ENCODE measurements around the gene NIP7. TPM values are rescaled to one million over a fixed set of nuclear protein-coding genes. Genes with fewer than 3 reads are reported as not detected.

The NIP7 gene
- total RNA-seq, 6 experiments from 2014 or later = 34.7 to 43.5 (median 37.1) TPM

GRCh38 chr16:69384974-69385373 lies 45.4 kb downstream of the NIP7 start:
- TF ChIP-seq, protein P1, sequence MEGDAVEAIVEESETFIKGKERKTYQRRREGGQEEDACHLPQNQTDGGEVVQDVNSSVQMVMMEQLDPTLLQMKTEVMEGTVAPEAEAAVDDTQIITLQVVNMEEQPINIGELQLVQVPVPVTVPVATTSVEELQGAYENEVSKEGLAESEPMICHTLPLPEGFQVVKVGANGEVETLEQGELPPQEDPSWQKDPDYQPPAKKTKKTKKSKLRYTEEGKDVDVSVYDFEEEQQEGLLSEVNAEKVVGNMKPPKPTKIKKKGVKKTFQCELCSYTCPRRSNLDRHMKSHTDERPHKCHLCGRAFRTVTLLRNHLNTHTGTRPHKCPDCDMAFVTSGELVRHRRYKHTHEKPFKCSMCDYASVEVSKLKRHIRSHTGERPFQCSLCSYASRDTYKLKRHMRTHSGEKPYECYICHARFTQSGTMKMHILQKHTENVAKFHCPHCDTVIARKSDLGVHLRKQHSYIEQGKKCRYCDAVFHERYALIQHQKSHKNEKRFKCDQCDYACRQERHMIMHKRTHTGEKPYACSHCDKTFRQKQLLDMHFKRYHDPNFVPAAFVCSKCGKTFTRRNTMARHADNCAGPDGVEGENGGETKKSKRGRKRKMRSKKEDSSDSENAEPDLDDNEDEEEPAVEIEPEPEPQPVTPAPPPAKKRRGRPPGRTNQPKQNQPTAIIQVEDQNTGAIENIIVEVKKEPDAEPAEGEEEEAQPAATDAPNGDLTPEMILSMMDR (IDR thresholded peaks at IDR 0.05) = no peak
- H3K9me3 Mint-ChIP-seq = no peaks in the 10 kb centered on the region
- H3K4me3 Mint-ChIP-seq = peak overlapping the region; percentile 96
- no peak for DNase-seq
- peak overlapping the region; percentile 89 for H3K27ac Mint-ChIP-seq
- peaks cover 31% of the 10 kb centered on the region for H3K36me3 Mint-ChIP-seq (ENCODE audit: low read depth)
- peaks cover 34% of the 10 kb centered on the region for H3K4me1 Mint-ChIP-seq (ENCODE audit: low read depth)
- no peaks in the 10 kb centered on the region; the same call in 1 of the 2 replicates for H3K27me3 Mint-ChIP-seq (ENCODE audit: insufficient read depth)

- peaks cover 31% of the 10 kb centered on the region for H3K36me3 Mint-ChIP-seq (ENCODE audit: low read depth)
- H3K27ac Mint-ChIP-seq = peak overlapping the region; percentile 90; the same call in 1 of the 2 replicates
- H3K9me3 Mint-ChIP-seq = no peaks in the 10 kb centered on the region
- H3K27me3 Mint-ChIP-seq (ENCODE audit: insufficient read depth) = no peaks in the 10 kb centered on the region; the same call in 1 of the 2 replicates
- peak overlapping the region; percentile 96 for H3K4me3 Mint-ChIP-seq
- peak; percentile 16 for DNase-seq
- TF ChIP-seq, protein P1 (IDR thresholded peaks at IDR 0.05) = no peak
- peaks cover 34% of the 10 kb centered on the region for H3K4me1 Mint-ChIP-seq (ENCODE audit: low read depth)
These were observed 47.0 kb downstream of the NIP7 start for GRCh38 chr16:69386596-69386995.

Other genes starting within 250 kb of the NIP7 start
- gene HAS3, start 234.1 kb upstream of the NIP7 start, total RNA-seq (2021; fragmentation: NEBNext Ultra II Directional; extraction: Animal tissue kit (Norgen Biotek cat#: 25700)) = 1 to 10 TPM; 1.5 to 2.1 (median 1.5) TPM
- gene CHTF8, start 207.2 kb upstream of the NIP7 start, total RNA-seq (2021; fragmentation: NEBNext Ultra II Directional; extraction: Animal tissue kit (Norgen Biotek cat#: 25700)) = 100 to 1,000 TPM; 103 to 149 (median 125) TPM
- 10 to 100 TPM; 64.1 to 82.4 (median 69.6) TPM for gene UTP4, start 207.1 kb upstream of the NIP7 start, total RNA-seq (2021; fragmentation: NEBNext Ultra II Directional; extraction: Animal tissue kit (Norgen Biotek cat#: 25700))
- 10 to 100 TPM; 52.0 to 64.8 (median 58.6) TPM for gene SNTB2, start 152.6 kb upstream of the NIP7 start, total RNA-seq (2021; fragmentation: NEBNext Ultra II Directional; extraction: Animal tissue kit (Norgen Biotek cat#: 25700))
- gene VPS4A, start 28.4 kb upstream of the NIP7 start, total RNA-seq (2021; fragmentation: NEBNext Ultra II Directional; extraction: Animal tissue kit (Norgen Biotek cat#: 25700)) = 10 to 100 TPM; 33.2 to 39.8 (median 36.7) TPM
- 10 to 100 TPM; 14.5 to 21.1 (median 16.5) TPM for gene PDF, start 9.2 kb upstream of the NIP7 start, total RNA-seq (2021; fragmentation: NEBNext Ultra II Directional; extraction: Animal tissue kit (Norgen Biotek cat#: 25700))
- gene COG8, start 208 bp upstream of the NIP7 start, total RNA-seq (2021; fragmentation: NEBNext Ultra II Directional; extraction: Animal tissue kit (Norgen Biotek cat#: 25700)) = 10 to 100 TPM; 29.4 to 36.8 (median 35.2) TPM
- gene TMED6, start 12.0 kb downstream of the NIP7 start, total RNA-seq (2021; fragmentation: NEBNext Ultra II Directional; extraction: Animal tissue kit (Norgen Biotek cat#: 25700)) = under 1 TPM in 4 of 6 experiments, not detected in 2; 0.21 to 0.40 (median 0.26) TPM
- 10 to 100 TPM; 28.3 to 38.0 (median 30.1) TPM for gene TERF2, start 46.2 kb downstream of the NIP7 start, total RNA-seq (2021; fragmentation: NEBNext Ultra II Directional; extraction: Animal tissue kit (Norgen Biotek cat#: 25700))
- 100 to 1,000 TPM; 135 to 151 (median 140) TPM for gene CYB5B, start 84.8 kb downstream of the NIP7 start, total RNA-seq (2021; fragmentation: NEBNext Ultra II Directional; extraction: Animal tissue kit (Norgen Biotek cat#: 25700))
- 100 to 1,000 TPM in 1 of 6 experiments, 10 to 100 TPM in 5; 52.0 to 114 (median 63.7) TPM for gene NFAT5, start 226.2 kb downstream of the NIP7 start, total RNA-seq (2021; fragmentation: NEBNext Ultra II Directional; extraction: Animal tissue kit (Norgen Biotek cat#: 25700))